Tibial nerve (tissue), 4 donors: ENCODE measurements around the gene MMP17. TPM values are rescaled to one million over a fixed set of nuclear protein-coding genes. Genes with fewer than 3 reads are reported as not detected.

Experiments used
- DNase-seq, 2 donors: peaks; one replicate each; pipeline ENCODE4 v3.0.0-alpha.2; 2019; ENCODE audit warnings: low spot score in 2 of 2
- H3K27ac ChIP-seq, 4 donors: fragments of 200-600 bp; sonication (generic) in 3 of 4; one replicate each; pipeline ENCODE4 v1.5.1; 2017 to 2019; ENCODE audit warnings: mild to moderate bottlenecking in 1 of 4
- H3K27me3 ChIP-seq, 2 donors: fragments of 200-600 bp; sonication (generic) in 1 of 2; one replicate each; pipeline versions ENCODE4 v1.5.1 to v1.6.0; 2017 to 2019
- H3K36me3 ChIP-seq, 3 donors: fragments of 200-600 bp; sonication (generic); one replicate each; pipeline ENCODE4 v1.5.1; 2018 to 2019
- H3K4me1 ChIP-seq, 4 donors: fragments of 200-600 bp; sonication (generic) in 3 of 4; one replicate each; pipeline ENCODE4 v1.5.1; 2017 to 2019
- H3K4me3 ChIP-seq, 4 donors: fragments of 200-600 bp; sonication (generic) in 3 of 4; one replicate each; pipeline ENCODE4 v1.5.1; 2017 to 2019; ENCODE audit warnings: mild to moderate bottlenecking in 1 of 4, moderate library complexity in 1 of 4
- H3K9me3 ChIP-seq, 4 donors: fragments of 200-600 bp; sonication (generic) in 3 of 4; one replicate each; pipeline ENCODE4 v1.5.1; 2017 to 2019
- CTCF ChIP-seq, 5 experiments: fragments of 200-600 bp in 3 of 5; fragments of 450-650 bp in 2 of 5; sonication (generic) in 3 of 5; IDR thresholded peaks; one replicate each; pipeline ENCODE4 v1.5.1; 2016 to 2019; ENCODE audit warnings: antibody characterized with exemption in 5 of 5, mild to moderate bottlenecking in 3 of 5, moderate library complexity in 2 of 5
- EP300 ChIP-seq, 2 donors: sonication (generic); formaldehyde crosslinking; IDR thresholded peaks; one replicate each; pipeline ENCODE4 v1.6.1; 2017; ENCODE audit warnings: antibody characterized with exemption in 2 of 2, mild to moderate bottlenecking in 1 of 2
- POLR2A ChIP-seq, 2 donors: fragments of 450-650 bp; IDR thresholded peaks; one replicate each; pipeline ENCODE4 v1.6.1; 2017; ENCODE audit warnings: antibody characterized with exemption in 2 of 2, mild to moderate bottlenecking in 2 of 2, moderate library complexity in 2 of 2
- WGBS, 2 donors: methylation state at CpG; one replicate each; pipeline ENCODE4 v1.1.5; 2018; 5-methylcytosine and 5-hydroxymethylcytosine counted together
- total RNA-seq, 4 donors: library from RNA; depleted of rRNA; stranded (reverse); fragments of >200 nt; gene quantifications; one replicate each; pipeline ENCODE4 v1.1.0, GENCODE V29; 2016

Gene MMP17
- total RNA-seq, 4 donors from 2014 or later: 10.9 to 65.3 (median 32.6) TPM

DNA sequence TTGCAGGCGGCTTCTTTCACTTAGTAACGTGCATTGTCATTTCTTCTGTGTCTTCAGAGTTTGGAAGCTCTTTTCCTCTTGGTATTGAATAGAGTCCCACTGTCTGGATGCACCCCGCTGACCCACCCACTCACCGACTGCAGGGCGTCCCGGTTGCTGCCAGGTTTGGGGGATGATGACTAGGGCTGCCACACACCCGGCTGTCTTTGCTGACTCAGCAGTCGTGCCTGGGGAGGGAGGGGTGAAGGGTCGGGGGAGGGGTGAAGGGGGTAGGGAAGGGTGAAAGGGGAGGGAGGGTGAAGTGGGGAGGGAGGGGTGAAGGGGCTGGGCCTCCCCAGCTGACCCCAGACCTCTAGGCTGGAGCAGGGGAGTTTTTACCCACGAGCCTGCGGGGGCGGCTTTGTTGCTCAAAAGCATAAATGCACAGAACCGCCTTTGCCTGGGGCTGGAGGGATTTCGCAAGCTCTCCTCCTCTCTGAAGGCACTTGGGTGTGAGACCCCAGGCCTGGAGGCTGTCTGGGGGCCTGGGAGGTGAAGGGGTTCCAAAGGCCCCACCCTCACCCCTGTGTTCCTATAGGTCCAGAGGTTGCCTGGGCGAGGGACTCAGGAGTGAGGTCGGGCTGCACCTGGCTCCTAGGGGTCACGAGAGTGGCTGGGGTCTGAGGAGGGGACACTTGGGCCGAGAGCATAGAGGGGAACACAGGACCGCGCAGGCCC is 35.0 kb downstream of the MMP17 start:
- Histone ChIP-seq H3K27ac (no peak overlapping the region), H3K9me3 (no peaks in the 10 kb centered on the region), H3K36me3 (no peaks in the 10 kb centered on the region), H3K27me3 (peaks cover 0 to 6% of the 10 kb centered on the region in 2 donors), H3K4me1 (peaks cover 0 to 20% (median 0%) of the 10 kb centered on the region in 4 donors), H3K4me3 (no peak overlapping the region)
- DNase-seq: no peak
- TF ChIP-seq POLR2A (IDR thresholded peaks at IDR 0.05) (no peak), EP300 (IDR thresholded peaks at IDR 0.05) (no peak), CTCF (IDR thresholded peaks at IDR 0.05) (no peak)
- WGBS, 2 donors: 28 to 35% methylated on average over 20 of the region's 20 CpGs

GRCh38 chr12:131863711-131864396 is 35.7 kb downstream of the MMP17 start:
- Histone ChIP-seq H3K27me3 (peaks cover 0 to 6% of the 10 kb centered on the region in 2 donors), H3K9me3 (no peaks in the 10 kb centered on the region), H3K4me1 (peaks cover 0 to 20% (median 0%) of the 10 kb centered on the region in 4 donors), H3K36me3 (no peaks in the 10 kb centered on the region), H3K27ac (no peak overlapping the region), H3K4me3 (no peak overlapping the region)
- WGBS, 2 donors: 68 to 72% methylated on average over 22 to 24 of the region's 24 CpGs
- no peak for DNase-seq
- no peak for TF ChIP-seq CTCF (IDR thresholded peaks at IDR 0.05)
- no peak for TF ChIP-seq POLR2A (IDR thresholded peaks at IDR 0.05)

- Histone ChIP-seq H3K4me1 (peaks cover 0 to 20% (median 0%) of the 10 kb centered on the region in 4 donors), H3K9me3 (no peaks in the 10 kb centered on the region), H3K27ac (no peak overlapping the region), H3K4me3 (no peak overlapping the region), H3K27me3 (peaks cover 0 to 6% of the 10 kb centered on the region in 2 donors), H3K36me3 (no peaks in the 10 kb centered on the region)
- 91 to 95% methylated on average over 8 of the region's 8 CpGs for WGBS, 2 donors
- no peak for DNase-seq
- TF ChIP-seq POLR2A (IDR thresholded peaks at IDR 0.05) (no peak), EP300 (IDR thresholded peaks at IDR 0.05) (no peak), CTCF (IDR thresholded peaks at IDR 0.05) (no peak)
Measured at GRCh38 chr12:131864469-131864868, 36.3 kb downstream of the MMP17 start.

GRCh38 chr12:131865180-131865875 is 37.1 kb downstream of the MMP17 start:
- peaks cover 0 to 18% (median 0%) of the 10 kb centered on the region in 4 donors for H3K4me1 ChIP-seq
- no peak for DNase-seq
- no peaks in the 10 kb centered on the region for H3K9me3 ChIP-seq
- no peak overlapping the region for H3K27ac ChIP-seq
- H3K4me3 ChIP-seq: no peak overlapping the region
- TF ChIP-seq EP300 (IDR thresholded peaks at IDR 0.05) (no peak), CTCF (IDR thresholded peaks at IDR 0.05) (no peak), POLR2A (IDR thresholded peaks at IDR 0.05) (no peak)
- H3K27me3 ChIP-seq: peaks cover 0 to 6% of the 10 kb centered on the region in 2 donors
- WGBS, 2 donors: 88 to 89% methylated on average over 20 of the region's 20 CpGs
- H3K36me3 ChIP-seq: no peaks in the 10 kb centered on the region
